Upper lobe of right lung (tissue), 1 donor: Measurements from ENCODE around the gene GPBP1L1. TPM values are rescaled to one million over a fixed set of nuclear protein-coding genes. Genes with fewer than 3 reads are reported as not detected.
A peak's percentile ranks its signal among the peaks of the same experiment; 100 is the strongest.

ENCODE experiments used
- ATAC-seq: fragments of 200-7000 bp; cut with Tn5 transposase; one replicate; pipeline ENCODE4 v1.9.1; 2020; ENCODE audit warnings: mild to moderate bottlenecking, moderate library complexity
- DNase-seq: peaks from one replicate; pipeline ENCODE4 v3.0.0-alpha.2; 2020
- H3K27ac ChIP-seq: fragments of 200-600 bp; one replicate; pipeline ENCODE4 v1.8.0; 2022
- H3K27me3 ChIP-seq: fragments of 200-600 bp; one replicate; pipeline ENCODE4 v1.8.0; 2022; ENCODE audit warnings: mild to moderate bottlenecking
- H3K36me3 ChIP-seq: fragments of 200-600 bp; one replicate; pipeline ENCODE4 v1.8.0; 2022
- H3K4me1 ChIP-seq: fragments of 200-600 bp; one replicate; pipeline ENCODE4 v1.8.0; 2022
- H3K4me3 ChIP-seq: fragments of 200-600 bp; one replicate; pipeline ENCODE4 v1.8.0; 2022; ENCODE audit warnings: mild to moderate bottlenecking
- H3K9me3 ChIP-seq: fragments of 200-600 bp; one replicate; pipeline ENCODE4 v1.8.0; 2022
- CTCF ChIP-seq: fragments of 200-600 bp; IDR thresholded peaks from one replicate; pipeline ENCODE4 v1.8.0; 2022; ENCODE audit warnings: antibody characterized with exemption
- intact Hi-C: fragments of 100-400 bp; cut with DNase I; formaldehyde crosslinking; loops from one replicate; pipeline ENCODE4 v1.11.0; 2022
- total RNA-seq: library from RNA; stranded (reverse); fragmentation: NEBNext Ultra II Directional; extraction: Animal tissue kit (Norgen Biotek cat#: 25700); gene quantifications from one replicate; pipeline ENCODE4 v1.2.1, GENCODE V29; 2021
- donor health status: DM: no; HTN: yes; CAD: no; lungs with severe emphysema.

Gene GPBP1L1
- total RNA-seq, 1 donor from 2014 or later: 137 TPM

DNA sequence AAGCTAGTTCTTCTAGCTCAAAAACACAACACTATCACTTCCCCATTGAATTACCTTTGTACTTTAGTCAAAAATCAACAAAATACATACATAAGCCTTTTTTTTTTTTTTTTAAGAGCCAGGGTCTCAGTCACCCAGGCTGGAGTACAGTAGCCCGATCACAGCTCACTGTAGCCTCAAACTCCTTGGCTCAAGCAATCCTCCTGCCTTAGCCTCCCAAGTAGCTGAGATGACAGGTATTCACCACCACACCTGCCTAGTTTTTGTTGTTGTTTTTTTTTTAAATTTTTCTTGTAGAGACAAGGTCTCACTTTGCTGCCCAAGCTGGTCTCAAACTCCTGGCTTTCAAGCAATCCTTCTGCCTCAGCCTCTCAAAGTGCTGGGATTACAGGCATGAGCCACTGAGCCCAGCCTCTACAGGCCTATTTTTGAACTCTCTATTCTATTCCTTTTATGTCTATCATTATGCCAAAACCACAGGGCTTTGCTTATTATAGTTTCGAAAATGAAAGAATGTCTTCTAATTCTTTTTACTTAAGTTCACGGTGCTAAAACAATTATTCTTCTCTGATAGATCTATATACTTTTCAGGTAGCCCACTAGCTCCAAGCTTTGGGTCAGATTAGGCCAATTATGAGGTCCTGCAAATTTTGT lies 29.6 kb downstream of the GPBP1L1 start:
- H3K4me1 ChIP-seq: no peaks in the 10 kb centered on the region
- ATAC-seq (no peak), DNase-seq (no peak)
- no peak overlapping the region for H3K27ac ChIP-seq
- no peak overlapping the region for H3K4me3 ChIP-seq
- TF ChIP-seq CTCF: no peak
- H3K9me3 ChIP-seq: no peaks in the 10 kb centered on the region
- intact Hi-C loops: no loop called here
- peaks cover 94% of the 10 kb centered on the region for H3K36me3 ChIP-seq
- no peaks in the 10 kb centered on the region for H3K27me3 ChIP-seq

DNA sequence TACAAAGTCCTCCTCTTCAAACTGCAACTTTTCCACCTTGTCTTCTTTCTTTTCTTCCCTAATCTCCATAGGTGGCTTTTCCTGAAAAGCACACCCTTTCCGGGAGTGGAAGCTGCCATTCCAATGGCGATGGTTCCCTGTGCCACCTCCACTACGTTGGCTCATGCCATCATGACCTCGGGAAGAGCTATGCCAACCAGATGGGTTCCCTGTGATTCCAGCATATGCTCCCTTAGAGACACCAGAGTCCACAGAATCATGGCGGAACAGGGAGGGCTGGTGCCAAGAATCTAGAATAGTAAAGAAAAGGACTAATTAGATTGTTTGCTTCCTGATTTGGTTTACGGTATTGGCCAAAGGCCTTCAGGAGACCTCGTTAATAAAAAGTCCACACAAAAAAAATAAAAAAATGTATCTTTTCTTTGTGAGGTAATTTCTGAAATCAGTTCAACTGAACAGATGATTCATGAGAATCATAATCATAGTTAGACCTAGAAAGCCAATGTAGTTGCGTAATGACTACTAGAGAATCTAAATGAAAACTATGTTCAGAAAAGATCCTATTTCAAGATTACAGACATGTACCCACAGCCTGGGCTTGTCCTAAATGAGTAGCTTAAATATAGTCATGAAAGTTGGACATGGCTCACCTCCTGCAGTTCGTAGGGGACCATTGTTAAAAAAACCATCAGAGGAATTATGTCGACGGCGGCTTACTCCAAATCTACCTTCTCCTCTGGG lies 31.6 kb downstream of the GPBP1L1 start:
- no peaks in the 10 kb centered on the region for H3K9me3 ChIP-seq
- no peaks in the 10 kb centered on the region for H3K27me3 ChIP-seq
- H3K36me3 ChIP-seq: peaks cover 100% of the 10 kb centered on the region
- no peak overlapping the region for H3K4me3 ChIP-seq
- DNase-seq: no peak
- no peak overlapping the region for H3K27ac ChIP-seq
- intact Hi-C loops: no loop called here
- no peak for ATAC-seq
- H3K4me1 ChIP-seq: no peaks in the 10 kb centered on the region
- no peak for TF ChIP-seq CTCF

DNA sequence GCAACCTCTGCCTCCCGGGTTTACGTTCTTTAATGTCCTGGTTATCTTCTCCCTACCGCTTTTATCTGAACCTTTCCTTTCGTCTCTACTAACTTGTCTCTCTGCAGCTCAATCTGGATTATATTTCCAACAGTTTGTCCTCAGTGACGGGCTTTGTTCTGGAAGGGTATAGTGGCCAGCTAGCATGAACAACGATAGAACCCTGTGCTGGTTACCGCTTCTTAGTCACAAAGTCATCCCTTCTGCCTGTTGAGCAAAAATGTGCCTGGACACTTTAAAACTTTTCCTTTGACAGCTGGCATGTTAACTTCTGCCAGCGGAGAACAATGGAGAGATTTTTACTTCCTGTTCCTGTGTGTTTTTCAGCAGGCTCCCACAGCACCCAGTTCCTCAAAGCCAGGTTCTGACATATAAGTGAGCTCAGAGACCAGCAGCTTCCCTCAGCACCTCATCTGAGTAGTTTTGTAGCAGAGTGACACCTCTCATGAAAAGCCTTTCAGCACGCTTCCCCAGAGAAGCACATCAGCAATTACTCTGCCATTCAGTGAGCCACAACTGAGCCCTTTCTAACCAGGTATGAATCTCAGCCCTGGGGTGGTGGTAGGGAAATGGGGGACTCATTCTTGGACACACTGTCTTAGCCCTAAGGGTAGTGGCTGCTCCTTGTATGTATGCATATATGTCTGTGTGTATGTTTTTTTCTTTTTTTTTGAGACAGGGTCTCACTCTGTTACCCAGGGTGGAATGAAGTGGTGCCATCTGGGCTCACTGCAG lies 38.9 kb downstream of the GPBP1L1 start:
- Histone ChIP-seq H3K4me3 (no peak overlapping the region), H3K27me3 (no peaks in the 10 kb centered on the region), H3K9me3 (no peaks in the 10 kb centered on the region), H3K27ac (no peak overlapping the region), H3K36me3 (peaks cover 50% of the 10 kb centered on the region), H3K4me1 (peaks cover 9% of the 10 kb centered on the region)
- intact Hi-C loops: no loop called here
- ATAC-seq (peak; percentile 66), DNase-seq (no peak)
- no peak for TF ChIP-seq CTCF

DNA sequence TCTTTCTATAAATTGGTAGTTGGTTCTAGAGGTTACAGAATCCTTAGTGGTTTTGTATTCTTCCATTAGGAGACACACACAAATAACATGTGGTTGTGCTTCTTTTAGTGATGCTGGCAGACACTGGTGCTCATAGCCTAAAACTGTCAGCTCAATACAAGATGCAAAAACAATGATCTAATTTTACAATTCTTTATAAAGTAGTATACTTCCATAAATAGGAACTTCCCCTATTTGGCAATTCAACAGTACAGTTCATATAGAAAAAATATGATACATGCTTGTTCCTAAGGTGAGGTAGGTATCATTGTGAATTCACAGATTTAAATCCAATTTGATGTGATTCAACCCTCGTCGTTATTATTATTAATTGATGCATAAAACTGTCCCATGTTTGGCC lies 41.7 kb downstream of the GPBP1L1 start:
- DNase-seq: no peak
- intact Hi-C loops: no loop called here
- no peak for ATAC-seq
- H3K9me3 ChIP-seq: no peaks in the 10 kb centered on the region
- peaks cover 50% of the 10 kb centered on the region for H3K36me3 ChIP-seq
- H3K27ac ChIP-seq: peak overlapping the region; percentile 34
- H3K4me1 ChIP-seq: peaks cover 9% of the 10 kb centered on the region
- no peak overlapping the region for H3K4me3 ChIP-seq
- H3K27me3 ChIP-seq: no peaks in the 10 kb centered on the region
- no peak for TF ChIP-seq CTCF

DNA sequence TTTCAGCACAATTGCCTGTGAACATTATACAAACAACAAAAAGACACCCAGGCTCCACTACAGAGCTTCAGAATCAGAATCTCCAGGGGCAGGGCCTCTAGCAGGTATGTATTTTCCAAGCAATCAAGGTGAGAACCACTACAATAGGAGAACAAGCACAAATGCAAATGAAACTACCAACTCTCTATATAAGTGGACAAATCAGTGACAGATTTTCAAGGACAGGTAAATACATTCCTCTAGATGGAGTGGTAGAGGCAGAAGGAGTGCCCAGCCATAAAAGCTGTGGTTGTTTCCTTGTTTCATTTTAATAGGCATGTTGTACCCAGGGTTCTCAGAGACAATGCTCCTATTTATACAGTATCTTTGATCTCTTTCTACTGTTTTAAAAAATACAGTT lies 42.4 kb downstream of the GPBP1L1 start:
- DNase-seq (no peak), ATAC-seq (peak; percentile 93)
- Histone ChIP-seq H3K27me3 (no peaks in the 10 kb centered on the region), H3K27ac (peak overlapping the region; percentile 2), H3K4me1 (peaks cover 9% of the 10 kb centered on the region), H3K4me3 (no peak overlapping the region), H3K36me3 (peaks cover 56% of the 10 kb centered on the region), H3K9me3 (no peaks in the 10 kb centered on the region)
- intact Hi-C loops: no loop called here
- TF ChIP-seq CTCF: peak; percentile 19
